Stimulated activated CD8-positive, alpha-beta memory T cell treated with anti-CD3 and anti-CD28 coated beads, Interleukin-12 subunit alpha, Interleukin-12 subunit beta, amount 100 ng/mL, for 4 hours (primary cell): ENCODE data around the gene VANGL1.

Experiments used
- DNase-seq: peaks from one replicate; pipeline ENCODE4 v3.0.0-alpha.2; 2020; ENCODE audit warnings: low read depth

Gene VANGL1

DNA sequence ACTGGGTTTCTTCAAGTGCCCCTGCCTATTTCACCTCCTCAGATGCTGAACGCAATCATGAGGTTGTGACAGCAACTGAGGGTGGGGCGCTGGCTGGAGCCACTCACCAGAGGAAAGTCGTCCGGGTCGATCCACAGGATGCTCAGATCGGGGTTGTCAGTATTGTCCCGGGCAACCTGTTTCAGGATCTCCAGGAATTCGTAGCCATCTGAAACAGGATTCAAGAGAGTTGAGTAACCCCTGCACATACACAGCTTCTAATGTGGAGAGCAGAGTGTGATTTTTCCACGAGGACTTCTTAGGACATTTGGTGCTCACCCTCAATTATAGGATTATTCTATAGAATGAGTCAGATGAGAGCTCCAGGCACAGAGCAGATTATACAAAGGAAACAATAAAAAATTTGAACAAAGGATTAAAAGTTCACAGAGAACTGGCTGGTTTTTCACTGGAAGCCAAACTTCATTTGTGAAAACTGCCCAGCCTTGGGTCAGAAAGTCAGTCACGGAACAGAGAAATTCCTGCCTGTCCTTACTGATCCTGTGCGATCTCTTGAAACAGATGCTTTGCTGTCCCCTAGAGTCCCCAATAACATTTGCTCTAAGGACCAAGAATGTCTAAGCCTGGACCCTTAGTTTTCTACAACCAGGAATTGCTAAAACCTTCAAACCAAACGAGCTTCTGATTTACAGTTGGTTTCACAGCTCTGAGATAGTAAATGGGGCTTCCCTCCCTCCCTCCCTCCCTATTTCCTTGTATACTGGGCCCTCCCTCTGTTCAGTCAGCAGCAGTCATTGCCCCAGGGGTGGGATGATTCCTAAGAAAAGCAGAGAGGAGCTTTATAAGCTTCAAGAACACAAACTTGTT is 63.5 kb downstream of the VANGL1 start:
- no peak for DNase-seq

GRCh38 chr1:115705963-115706362 is 64.2 kb downstream of the VANGL1 start:
- DNase-seq: no peak

GRCh38 chr1:115706587-115707425 is 65.0 kb downstream of the VANGL1 start:
- DNase-seq: no peak

- no peak for DNase-seq
These were observed 69.3 kb downstream of the VANGL1 start for GRCh38 chr1:115710859-115711624.

- DNase-seq: no peak
These were observed 71.3 kb downstream of the VANGL1 start for GRCh38 chr1:115712911-115713609.

DNA sequence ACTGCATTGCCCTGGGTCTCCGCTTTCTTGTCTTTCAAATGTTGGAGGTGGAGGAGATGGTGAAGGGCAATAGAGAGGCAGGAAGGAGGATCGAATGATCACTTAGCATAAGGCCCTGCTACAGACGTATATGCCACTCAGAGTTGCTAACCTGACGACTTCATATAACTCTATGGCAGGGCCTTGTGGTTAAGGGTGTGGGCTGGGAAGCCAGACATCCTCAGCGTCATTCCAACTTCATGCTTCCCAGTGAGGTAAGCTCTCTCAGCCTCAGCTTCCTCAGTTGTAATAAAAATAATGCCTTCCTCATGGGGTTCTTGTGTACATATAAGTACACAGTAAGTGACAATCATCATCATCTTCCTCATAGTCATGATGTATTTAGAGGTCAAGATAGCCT is 72.1 kb downstream of the VANGL1 start:
- DNase-seq: no peak

GRCh38 chr1:115714572-115715141 is 72.9 kb downstream of the VANGL1 start:
- DNase-seq: no peak

DNA sequence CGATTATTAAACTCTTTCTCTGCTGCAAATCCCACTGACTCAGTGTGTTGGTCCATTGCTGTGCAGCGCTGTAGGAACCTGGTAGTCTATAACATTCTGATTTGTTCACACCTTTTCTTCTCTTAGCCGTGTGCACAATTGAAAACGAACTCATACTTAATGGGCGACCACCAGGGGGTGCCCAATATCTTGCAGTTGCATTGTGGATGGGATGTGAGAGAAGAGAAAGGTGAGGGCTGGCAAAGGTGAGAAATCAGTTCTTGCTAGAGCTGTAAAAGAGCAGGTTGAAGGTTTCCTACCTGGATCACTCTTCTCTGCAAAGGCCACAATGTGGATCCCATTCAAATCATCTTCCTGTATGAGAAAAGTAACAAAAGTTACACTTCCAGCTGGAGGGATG is 75.8 kb downstream of the VANGL1 start:
- no peak for DNase-seq

DNA sequence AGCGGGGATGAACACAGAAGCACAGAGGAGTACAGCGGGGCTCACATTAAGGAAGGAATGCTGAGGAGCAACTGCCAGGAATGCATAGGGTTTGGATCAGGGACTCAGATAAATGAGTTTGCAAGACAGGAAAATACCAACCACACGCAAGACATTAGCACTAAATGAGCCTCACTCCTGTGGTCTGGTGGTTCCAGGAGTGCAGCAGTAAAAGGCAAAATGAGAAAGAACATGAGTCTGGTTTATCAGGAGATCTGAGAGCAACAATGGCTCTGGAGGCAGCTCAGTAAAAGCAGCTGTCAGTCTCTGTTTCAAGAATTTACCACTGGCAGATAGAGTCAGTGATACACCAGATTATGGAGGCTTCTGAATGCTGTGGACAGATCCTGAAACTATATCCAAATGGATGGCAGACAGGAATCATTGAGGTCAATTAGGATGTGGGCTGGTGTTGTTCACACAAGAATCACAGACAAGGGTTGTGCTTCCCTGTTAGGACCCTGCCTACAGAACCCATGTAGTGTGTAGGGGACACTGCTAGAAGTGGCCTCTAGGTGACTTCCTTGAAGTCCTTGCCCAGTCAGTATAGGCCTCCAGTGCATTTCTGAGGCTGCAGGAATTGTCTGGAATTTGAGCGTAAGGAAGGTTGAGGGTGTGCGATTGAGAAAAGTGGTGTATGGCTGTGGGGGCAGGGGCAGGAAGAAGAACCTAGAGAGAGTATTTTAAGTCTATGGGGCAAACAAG is 76.4 kb downstream of the VANGL1 start:
- DNase-seq: no peak

GRCh38 chr1:115719285-115719684 is 77.5 kb downstream of the VANGL1 start:
- DNase-seq: no peak

- no peak for DNase-seq
These were observed 80.5 kb downstream of the VANGL1 start for GRCh38 chr1:115722221-115722620.

GRCh38 chr1:115723756-115724155 is 82.0 kb downstream of the VANGL1 start:
- no peak for DNase-seq

DNA sequence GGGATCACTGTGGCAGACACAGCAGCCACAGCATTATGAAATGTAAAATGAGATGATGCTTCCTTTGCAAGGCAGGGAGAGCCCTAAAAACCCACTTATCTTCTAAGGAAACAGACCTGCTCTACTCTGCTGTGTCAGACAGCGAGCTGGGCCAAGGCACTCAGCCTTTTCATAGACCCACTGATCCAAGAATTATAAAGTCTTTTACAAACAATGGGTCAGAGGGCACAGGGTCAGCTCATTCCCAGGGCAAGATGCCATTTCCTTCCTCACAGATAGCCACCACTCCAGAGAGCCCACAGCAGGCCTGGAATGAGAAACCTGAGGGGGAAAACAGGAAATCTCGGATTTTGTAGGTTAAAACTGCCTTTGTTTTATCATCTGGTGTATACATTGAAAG is 83.8 kb downstream of the VANGL1 start:
- DNase-seq: no peak

DNA sequence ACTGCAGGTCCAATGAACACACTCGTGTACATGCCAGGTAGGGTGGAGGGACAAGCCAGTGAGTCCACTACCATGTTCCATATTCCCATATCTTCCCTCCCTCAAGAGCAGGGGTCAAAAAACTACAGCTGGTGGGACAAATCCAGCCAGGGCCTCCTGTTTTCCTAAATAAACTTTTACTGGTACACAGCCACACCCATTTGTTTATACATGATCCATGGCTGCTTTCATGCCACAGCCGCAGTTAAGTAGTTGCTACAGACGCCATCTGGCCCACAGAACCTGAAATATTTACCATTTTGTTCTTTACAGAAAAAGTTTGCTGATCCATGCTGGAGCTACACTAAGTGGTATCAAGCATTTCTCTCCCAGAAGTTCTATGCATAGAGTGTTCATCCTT is 84.4 kb downstream of the VANGL1 start:
- no peak for DNase-seq

GRCh38 chr1:115726570-115726969 is 84.8 kb downstream of the VANGL1 start:
- DNase-seq: no peak

- no peak for DNase-seq
These were observed 86.0 kb downstream of the VANGL1 start for GRCh38 chr1:115727706-115728249.

- no peak for DNase-seq
These were observed 86.6 kb downstream of the VANGL1 start for GRCh38 chr1:115728341-115728740.

- no peak for DNase-seq
These were observed 88.0 kb downstream of the VANGL1 start for GRCh38 chr1:115729756-115730155.

- DNase-seq: no peak
These were observed 90.5 kb downstream of the VANGL1 start for GRCh38 chr1:115732316-115732715.

DNA sequence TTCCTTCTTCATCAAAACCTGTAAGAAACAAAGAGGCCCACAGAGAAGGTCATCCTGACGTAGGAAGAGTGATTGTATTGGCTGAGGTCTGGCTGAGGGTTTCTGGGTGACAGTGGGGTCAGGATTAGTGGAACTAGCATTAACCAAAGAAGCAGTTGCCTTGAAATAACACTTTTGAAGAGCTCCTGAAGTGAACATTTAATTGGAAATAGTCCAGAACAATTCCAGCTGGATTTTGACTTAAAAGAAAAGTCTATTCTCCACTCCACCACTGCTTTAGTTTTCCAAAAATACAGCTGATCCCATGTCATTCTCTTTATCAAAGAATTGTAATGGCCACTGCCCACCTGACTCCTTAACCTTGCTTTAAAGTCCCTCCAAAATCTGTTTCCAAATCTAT is 99.0 kb downstream of the VANGL1 start:
- no peak for DNase-seq
